Activated naive CD4-positive, alpha-beta T cell treated with anti-CD3 and anti-CD28 coated beads, Interleukin-2, amount 50 U/mL, for 72 hours (primary cell): ENCODE data around the gene BAIAP3. TPM values are rescaled to one million over a fixed set of nuclear protein-coding genes. Genes with fewer than 3 reads are reported as not detected.

Experiments
- ATAC-seq, 2 donors: fragments of 150-1000 bp; cut with Tn5 transposase; 2 replicates each; pipeline ENCODE4 v1.10.0; 2021; ENCODE audit warnings: mild to moderate bottlenecking in 2 of 2, moderate library complexity in 2 of 2
- DNase-seq, 2 donors: peaks; one replicate each; pipeline ENCODE4 v3.0.0; 2021 to 2022; ENCODE audit warnings: low spot score in 2 of 2
- H3K27ac Mint-ChIP-seq, 2 donors: one replicate each; pipeline ENCODE4 v1.8.0; 2022; ENCODE audit warnings: mild to moderate bottlenecking in 2 of 2, mixed read lengths in 2 of 2
- H3K36me3 Mint-ChIP-seq, 2 donors: one replicate each; pipeline ENCODE4 v1.8.0; 2022; ENCODE audit warnings: mixed read lengths in 2 of 2
- H3K9me3 Mint-ChIP-seq, 2 donors: one replicate each; pipeline ENCODE4 v1.8.0; 2022; ENCODE audit warnings: mixed read lengths in 2 of 2
- total RNA-seq, 2 donors: library from RNA; stranded (reverse); gene quantifications; one replicate each; pipeline ENCODE4 v1.2.3, GENCODE V29; 2022

BAIAP3 gene
- total RNA-seq, 2 donors from 2014 or later, result 0.34 to 1.9 TPM

GRCh38 chr16:1345651-1346421, 12.4 kb downstream of the BAIAP3 start:
- no peaks in the 10 kb centered on the region for H3K9me3 Mint-ChIP-seq
- no peaks in the 10 kb centered on the region for H3K36me3 Mint-ChIP-seq
- ATAC-seq (no peak), DNase-seq (no peak)
- H3K27ac Mint-ChIP-seq, result no peak overlapping the region

DNA sequence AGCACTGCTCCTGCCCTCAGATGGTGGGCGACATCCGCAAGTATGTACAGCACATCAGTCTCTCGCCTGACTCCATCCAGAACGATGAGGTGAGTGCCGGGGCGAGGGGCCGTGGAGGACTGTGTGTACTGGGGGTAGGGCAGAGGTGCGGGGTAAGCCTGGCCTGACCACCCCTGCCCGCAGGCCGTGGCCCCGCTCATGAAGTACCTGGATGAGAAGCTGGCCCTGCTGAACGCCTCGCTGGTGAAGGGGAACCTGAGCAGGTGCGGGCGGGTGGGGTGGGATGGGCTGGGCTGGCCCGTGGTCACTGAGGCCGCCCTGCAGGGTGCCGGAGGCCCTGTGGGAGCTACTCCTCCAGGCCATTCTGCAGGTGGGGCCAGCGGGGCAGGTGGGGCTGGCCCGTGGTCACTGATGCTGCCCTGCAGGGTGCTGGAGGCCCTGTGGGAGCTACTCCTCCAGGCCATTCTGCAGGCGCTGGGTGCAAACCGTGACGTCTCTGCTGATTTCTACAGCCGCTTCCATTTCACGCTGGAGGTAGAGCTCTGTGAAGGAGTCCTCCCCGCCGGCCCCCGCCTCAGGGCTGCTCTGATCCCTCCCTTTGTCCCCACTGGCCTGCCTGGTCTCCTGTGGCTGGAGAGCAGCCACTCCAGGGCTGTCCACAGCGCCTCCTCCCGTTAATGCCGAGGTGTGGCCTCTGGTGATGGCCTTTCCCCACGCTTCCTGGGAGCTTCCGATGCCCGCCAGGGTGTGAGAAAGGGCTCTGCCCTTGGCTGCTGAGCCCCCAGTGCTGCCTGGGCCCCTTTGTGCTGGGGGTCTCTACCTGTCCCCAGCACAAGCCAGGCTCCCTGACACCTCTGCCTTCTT, 13.2 kb downstream of the BAIAP3 start:
- no peaks in the 10 kb centered on the region for H3K36me3 Mint-ChIP-seq

DNA sequence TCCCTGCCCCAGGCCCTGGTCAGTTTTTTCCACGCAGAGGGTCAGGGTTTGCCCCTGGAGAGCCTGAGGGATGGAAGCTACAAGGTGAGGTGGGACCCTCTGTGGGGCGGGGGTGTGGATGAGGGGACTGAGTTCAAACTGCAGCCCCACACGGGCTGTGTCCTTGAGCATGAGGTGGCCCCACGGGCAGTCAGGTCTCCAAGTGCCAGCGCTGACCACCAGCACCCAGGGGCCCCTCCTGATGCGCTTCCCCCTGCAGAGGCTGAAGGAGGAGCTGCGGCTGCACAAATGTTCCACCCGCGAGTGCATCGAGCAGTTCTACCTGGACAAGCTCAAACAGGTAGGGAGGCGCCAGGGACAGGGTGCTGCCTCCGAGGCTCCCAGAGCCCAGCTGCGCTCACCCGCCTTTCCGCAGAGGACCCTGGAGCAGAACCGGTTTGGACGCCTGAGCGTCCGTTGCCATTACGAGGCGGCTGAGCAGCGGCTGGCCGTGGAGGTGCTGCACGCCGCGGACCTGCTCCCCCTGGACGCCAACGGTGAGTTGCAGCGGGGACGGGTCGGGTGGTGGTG, 13.9 kb downstream of the BAIAP3 start:
- DNase-seq (no peak), ATAC-seq (no peak)
- no peak overlapping the region for H3K27ac Mint-ChIP-seq

More for the DNA sequence above, 13.2 kb downstream of the BAIAP3 start:
- H3K27ac Mint-ChIP-seq, result no peak overlapping the region
- no peak for DNase-seq
- H3K9me3 Mint-ChIP-seq, result no peaks in the 10 kb centered on the region
- no peak for ATAC-seq

GRCh38 chr16:1347962-1348361, 14.5 kb downstream of the BAIAP3 start:
- Mint-ChIP-seq H3K36me3 (no peaks in the 10 kb centered on the region), H3K9me3 (no peaks in the 10 kb centered on the region), H3K27ac (no peak overlapping the region)
- DNase-seq (no peak), ATAC-seq (no peak)

More for the DNA sequence above, 13.9 kb downstream of the BAIAP3 start:
- no peaks in the 10 kb centered on the region for H3K9me3 Mint-ChIP-seq
- no peaks in the 10 kb centered on the region for H3K36me3 Mint-ChIP-seq

GRCh38 chr16:1348441-1348840, 15.0 kb downstream of the BAIAP3 start:
- no peak for DNase-seq
- Mint-ChIP-seq H3K9me3 (no peaks in the 10 kb centered on the region), H3K36me3 (no peaks in the 10 kb centered on the region), H3K27ac (no peak overlapping the region)
- no peak for ATAC-seq

DNA sequence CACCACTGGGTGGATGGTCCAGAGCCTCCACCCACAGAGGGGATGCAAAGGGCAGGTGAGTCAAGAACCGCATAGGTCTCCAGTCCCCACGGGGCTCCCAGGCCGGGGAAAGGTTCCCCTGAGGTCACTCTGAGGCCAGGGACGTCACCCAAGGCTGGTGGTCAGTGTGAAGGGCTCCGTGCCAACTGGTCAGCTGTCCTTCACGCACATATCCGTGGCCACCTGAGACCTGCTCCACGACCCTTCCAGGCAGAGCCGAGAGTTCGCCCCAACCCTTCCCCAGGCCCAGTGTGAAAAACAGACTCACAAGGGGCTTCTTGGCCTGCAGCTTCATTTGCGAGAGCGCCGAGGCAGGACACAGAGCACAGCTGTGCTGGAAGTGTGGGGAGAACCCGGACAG, 15.5 kb downstream of the BAIAP3 start:
- DNase-seq (no peak), ATAC-seq (no peak)
- Mint-ChIP-seq H3K27ac (no peak overlapping the region), H3K9me3 (no peaks in the 10 kb centered on the region), H3K36me3 (no peaks in the 10 kb centered on the region)

- Mint-ChIP-seq H3K9me3 (no peaks in the 10 kb centered on the region), H3K36me3 (no peaks in the 10 kb centered on the region), H3K27ac (peak overlapping the region in 1 of 2 donors; percentile 85)
- DNase-seq (no peak), ATAC-seq (no peak)
These were observed 15.9 kb downstream of the BAIAP3 start for GRCh38 chr16:1349351-1349750.

GRCh38 chr16:1349951-1350350, 16.5 kb downstream of the BAIAP3 start:
- Mint-ChIP-seq H3K9me3 (no peaks in the 10 kb centered on the region), H3K27ac (peak overlapping the region; percentile 85 to 93), H3K36me3 (no peaks in the 10 kb centered on the region)
- ATAC-seq, result no peak
- no peak for DNase-seq

- DNase-seq, result no peak
- Mint-ChIP-seq H3K27ac (peak overlapping the region; percentile 85 to 93), H3K9me3 (no peaks in the 10 kb centered on the region), H3K36me3 (no peaks in the 10 kb centered on the region)
- no peak for ATAC-seq
These were observed 17.2 kb downstream of the BAIAP3 start for GRCh38 chr16:1350691-1351090.

DNA sequence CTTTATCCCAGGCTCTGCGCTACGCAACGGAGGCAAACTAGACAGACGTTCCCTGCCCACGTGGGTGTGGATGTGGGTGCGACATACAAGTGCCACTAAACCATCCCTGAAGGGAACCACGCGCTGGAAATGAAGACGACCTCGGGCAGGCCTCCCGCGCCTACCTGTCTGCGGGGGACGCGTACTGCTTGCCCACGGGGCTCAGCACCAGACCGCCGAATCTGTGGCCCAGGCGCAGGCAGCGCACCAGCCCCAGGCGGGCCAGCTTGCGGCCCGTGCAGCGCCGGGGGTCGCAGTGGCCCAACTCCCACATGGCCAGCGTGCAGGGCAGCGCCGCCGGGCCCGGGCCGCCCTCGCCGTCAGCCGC, 17.8 kb downstream of the BAIAP3 start:
- Mint-ChIP-seq H3K27ac (peak overlapping the region; percentile 85 to 93), H3K36me3 (no peaks in the 10 kb centered on the region), H3K9me3 (no peaks in the 10 kb centered on the region)
- ATAC-seq, result peak; percentile 23 to 27
- no peak for DNase-seq

GRCh38 chr16:1351582-1352362, 18.3 kb downstream of the BAIAP3 start, which contains the start of the genes GNPTG and TSR3:
GNPTG (plus strand) TSS chr16:1351931; CDS start chr16:1351966, 35 bp downstream.
TSR3 (minus strand) TSS chr16:1351878; CDS start chr16:1351804, 74 bp downstream.
- H3K27ac Mint-ChIP-seq, result peak within 1 kb of the TSS; percentile 85 to 99
- ATAC-seq (peak; percentile 92 to 97), DNase-seq (peak; percentile 90 to 93)
- H3K36me3 Mint-ChIP-seq, result no peaks in the 10 kb centered on the region
- H3K9me3 Mint-ChIP-seq, result no peaks in the 10 kb centered on the region

DNA sequence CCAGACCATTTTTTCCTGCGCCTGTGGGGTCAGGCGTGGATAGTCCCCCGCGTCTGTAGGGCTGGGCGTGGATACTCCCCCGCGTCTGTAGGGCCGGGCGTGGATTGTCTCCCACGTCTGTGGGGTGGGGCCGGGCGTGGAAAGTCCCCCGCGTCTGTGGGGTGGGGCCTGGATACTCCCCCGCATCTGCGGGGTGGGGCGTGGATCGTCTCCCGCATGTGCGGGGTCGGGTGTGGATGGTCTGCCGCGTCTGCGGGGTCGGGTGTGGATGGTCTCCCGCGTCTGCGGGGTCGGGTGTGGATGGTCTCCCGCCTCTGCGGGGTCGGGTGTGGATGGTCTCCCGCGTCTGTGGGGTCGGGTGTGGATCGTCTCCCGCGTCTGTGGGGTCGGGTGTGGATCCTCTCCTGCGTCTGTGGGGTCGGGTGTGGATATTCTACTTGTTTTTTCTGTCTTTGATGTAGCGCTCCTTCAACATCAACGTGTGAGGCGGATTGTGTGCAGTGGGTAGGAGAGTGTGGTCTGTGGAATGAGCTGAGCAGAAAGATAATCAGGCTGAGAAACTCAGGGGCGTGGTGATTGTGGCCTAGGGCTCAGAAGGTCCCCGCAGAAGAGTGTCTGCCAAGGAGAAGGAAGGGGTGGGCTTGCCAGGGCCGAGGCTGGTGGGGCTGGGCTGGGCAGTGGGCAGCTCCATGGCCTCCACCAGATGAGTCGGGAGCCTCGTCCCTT, 21.5 kb downstream of the BAIAP3 start:
- H3K9me3 Mint-ChIP-seq, result no peaks in the 10 kb centered on the region
- DNase-seq, result no peak
- H3K36me3 Mint-ChIP-seq, result no peaks in the 10 kb centered on the region
- ATAC-seq, result no peak
- H3K27ac Mint-ChIP-seq, result peak overlapping the region; percentile 67 to 81

- Mint-ChIP-seq H3K27ac (peak overlapping the region; percentile 67 to 81), H3K36me3 (no peaks in the 10 kb centered on the region), H3K9me3 (no peaks in the 10 kb centered on the region)
- no peak for DNase-seq
- ATAC-seq, result no peak
These were observed 22.1 kb downstream of the BAIAP3 start for GRCh38 chr16:1355591-1355990.

DNA sequence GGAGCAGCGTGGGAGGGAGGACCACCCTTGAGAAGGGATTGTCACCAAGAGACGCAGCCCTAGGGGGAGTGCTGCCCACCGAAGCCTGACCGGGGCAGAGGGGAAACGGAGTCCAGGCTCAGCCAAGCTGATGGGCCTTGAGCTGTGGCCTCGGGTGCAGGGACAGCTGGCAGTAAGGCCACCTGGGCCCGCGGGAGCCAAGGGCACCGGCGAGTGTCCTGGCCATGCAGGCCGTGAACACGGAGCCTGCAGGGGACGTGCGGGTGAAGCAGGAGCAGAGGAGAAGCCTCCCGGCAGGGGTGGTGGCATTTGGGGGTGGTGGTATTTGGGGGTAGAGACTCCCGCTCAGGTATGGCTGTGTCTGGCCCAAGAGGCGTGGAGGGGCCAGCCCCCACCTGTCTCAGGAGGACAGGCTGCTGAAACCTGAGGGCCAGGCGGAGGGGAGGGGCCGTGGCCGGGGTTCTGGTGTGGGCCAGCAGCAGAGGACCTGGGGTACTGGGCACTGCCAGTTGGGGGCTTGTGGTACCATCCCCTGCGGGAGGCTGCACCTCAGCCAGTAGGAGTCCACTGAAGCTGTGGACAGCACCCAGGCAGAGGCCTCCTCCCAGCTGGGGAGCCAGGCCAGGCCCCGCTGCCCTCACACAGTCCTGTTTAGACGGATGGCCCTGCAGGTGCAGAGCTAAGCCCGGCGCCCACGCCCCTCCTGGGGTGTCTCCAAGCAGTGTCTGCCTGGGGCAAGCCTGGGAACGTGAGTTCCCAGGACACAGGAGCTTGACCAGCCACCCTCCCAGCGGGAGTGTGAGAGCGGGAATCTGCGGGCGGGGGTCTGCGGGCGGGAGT, 22.8 kb downstream of the BAIAP3 start:
- ATAC-seq, result no peak

GRCh38 chr16:1357906-1358566, 24.6 kb downstream of the BAIAP3 start:
- DNase-seq (no peak), ATAC-seq (peak; percentile 17 to 77)
- no peaks in the 10 kb centered on the region for H3K9me3 Mint-ChIP-seq
- H3K36me3 Mint-ChIP-seq, result no peaks in the 10 kb centered on the region
- H3K27ac Mint-ChIP-seq, result no peak overlapping the region

More for the DNA sequence above, 22.8 kb downstream of the BAIAP3 start:
- H3K9me3 Mint-ChIP-seq, result no peaks in the 10 kb centered on the region
- H3K27ac Mint-ChIP-seq, result peak overlapping the region; percentile 44 to 67
- no peaks in the 10 kb centered on the region for H3K36me3 Mint-ChIP-seq
- DNase-seq, result no peak
